ENCODE measurements around the gene CAMK2B. TPM values are rescaled to one million over a fixed set of nuclear protein-coding genes. Genes with fewer than 3 reads are reported as not detected.
A peak's percentile ranks its signal among the peaks of the same experiment; 100 is the strongest.

Gene CAMK2B
- polyA plus RNA-seq, 3 donors: 0.13 TPM; not detected in 2

DNA sequence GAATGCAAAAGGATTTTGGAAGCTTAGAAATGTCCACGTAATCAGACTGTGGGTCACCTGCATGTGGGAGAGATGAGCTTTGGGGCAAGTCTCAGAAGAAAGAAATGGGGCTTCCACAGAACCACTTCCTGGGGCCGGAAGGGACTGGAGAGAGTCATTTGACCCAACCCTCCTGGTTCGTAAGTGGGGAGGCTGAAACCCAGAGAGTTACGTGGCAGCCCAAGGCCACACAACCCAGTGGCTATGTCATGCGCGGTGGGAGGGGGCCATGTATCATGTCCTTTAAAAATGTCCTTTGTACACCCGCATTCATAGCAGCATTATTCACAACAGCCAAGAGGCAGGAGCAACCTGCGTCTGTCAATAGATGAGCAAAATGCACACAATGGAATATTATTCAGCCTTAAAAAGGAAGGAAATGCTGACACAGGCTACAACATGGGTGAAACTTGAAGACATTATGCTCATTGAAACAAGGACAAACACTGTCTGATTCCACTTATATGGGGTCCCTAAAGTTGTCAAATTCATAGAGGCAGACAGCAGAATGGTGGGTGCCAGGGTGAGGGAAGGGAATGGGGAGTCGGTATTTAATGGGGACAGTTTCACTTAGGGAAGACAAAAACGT lies 15.1 kb downstream of the CAMK2B start:
- no peak overlapping the region for H3K27ac Mint-ChIP-seq
- no peak for DNase-seq

DNA sequence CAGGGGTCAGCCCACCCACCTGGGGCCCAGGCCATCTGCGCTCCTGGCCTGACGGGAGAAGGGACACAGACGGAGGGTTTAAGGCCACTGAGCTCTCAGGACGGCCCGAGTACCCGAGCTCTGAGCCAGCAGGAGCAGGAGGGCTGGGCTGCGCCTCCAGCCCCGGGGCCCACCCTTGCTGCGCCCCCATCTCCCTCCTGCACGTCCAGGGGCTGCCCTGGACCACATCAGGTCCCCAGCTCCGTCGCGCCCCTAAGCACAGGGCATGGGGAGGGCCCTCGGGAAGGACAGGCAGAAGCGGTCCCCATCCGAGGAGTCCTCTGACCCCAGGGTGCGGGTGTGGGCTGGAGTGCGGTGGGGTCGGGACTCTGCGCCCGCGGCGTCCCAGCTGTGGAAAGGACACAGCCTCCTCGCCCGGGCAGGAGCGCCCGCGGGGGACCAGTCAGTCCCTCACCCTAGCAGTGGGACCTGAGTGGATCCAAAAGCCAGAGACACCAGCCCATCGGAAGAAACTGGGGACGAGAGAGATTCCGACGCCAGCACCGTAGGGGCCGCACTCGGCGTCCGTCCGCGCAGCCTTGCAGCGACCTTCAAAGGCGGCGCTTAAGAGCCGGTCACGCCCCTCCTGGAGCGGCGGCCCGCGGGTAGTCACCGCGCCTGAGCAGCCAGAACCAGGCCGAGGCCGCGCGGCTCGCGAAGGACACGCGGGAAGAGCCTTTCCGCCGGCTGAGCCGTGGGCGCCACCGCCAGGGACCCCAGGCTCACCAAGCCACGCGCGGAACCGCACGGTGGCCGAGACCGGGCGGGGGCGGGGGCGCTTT lies 15.9 kb downstream of the CAMK2B start:
- Histone ChIP-seq H3K9me3 (replicated peaks in 1 of 2; ENCODE audit: control insufficient read depth in 1 of 2, insufficient read depth in 1 of 2, low read length in 2 of 2) (no peaks in the 10 kb centered on the region), H3K9ac (ENCODE audit: insufficient read depth, low read length, poor library complexity, severe bottlenecking) (peak overlapping the region; percentile 32), H3K36me3 (replicated peaks in 1 of 2; ENCODE audit: control insufficient read depth in 1 of 2, insufficient read depth in 2 of 2, low read length in 2 of 2) (no peaks in the 10 kb centered on the region), H2AFZ (ENCODE audit: insufficient read depth, low read depth, low read length, poor library complexity, severe bottlenecking) (peak overlapping the region; percentile 74), H3K4me1 (ENCODE audit: control insufficient read depth in 1 of 2, insufficient read depth in 2 of 2, low read length in 2 of 2) (peaks cover 0 to 10% of the 10 kb centered on the region in 2 donors), H3K4me2 (replicated peaks; ENCODE audit: extremely low read depth, low read length, poor library complexity, severe bottlenecking) (peak overlapping the region; percentile 55), H4K20me1 (ENCODE audit: insufficient read depth, low read length) (no peaks in the 10 kb centered on the region), H3K27ac (ENCODE audit: low read depth in 1 of 2, low read length in 2 of 2) (no peak overlapping the region), H3K27me3 (ENCODE audit: control insufficient read depth in 2 of 2, insufficient read depth in 2 of 2, low read length in 2 of 2) (peaks cover 4 to 25% of the 10 kb centered on the region in 2 donors), H3K79me2 (ENCODE audit: insufficient read depth, low read length) (no peaks in the 10 kb centered on the region), H3K4me3 (replicated peaks in 1 of 3; ENCODE audit: low read depth in 2 of 3, low read length in 3 of 3) (peak overlapping the region in 1 of 3 experiments; percentile 42)
- TF ChIP-seq, protein P1, sequence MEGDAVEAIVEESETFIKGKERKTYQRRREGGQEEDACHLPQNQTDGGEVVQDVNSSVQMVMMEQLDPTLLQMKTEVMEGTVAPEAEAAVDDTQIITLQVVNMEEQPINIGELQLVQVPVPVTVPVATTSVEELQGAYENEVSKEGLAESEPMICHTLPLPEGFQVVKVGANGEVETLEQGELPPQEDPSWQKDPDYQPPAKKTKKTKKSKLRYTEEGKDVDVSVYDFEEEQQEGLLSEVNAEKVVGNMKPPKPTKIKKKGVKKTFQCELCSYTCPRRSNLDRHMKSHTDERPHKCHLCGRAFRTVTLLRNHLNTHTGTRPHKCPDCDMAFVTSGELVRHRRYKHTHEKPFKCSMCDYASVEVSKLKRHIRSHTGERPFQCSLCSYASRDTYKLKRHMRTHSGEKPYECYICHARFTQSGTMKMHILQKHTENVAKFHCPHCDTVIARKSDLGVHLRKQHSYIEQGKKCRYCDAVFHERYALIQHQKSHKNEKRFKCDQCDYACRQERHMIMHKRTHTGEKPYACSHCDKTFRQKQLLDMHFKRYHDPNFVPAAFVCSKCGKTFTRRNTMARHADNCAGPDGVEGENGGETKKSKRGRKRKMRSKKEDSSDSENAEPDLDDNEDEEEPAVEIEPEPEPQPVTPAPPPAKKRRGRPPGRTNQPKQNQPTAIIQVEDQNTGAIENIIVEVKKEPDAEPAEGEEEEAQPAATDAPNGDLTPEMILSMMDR (IDR thresholded peaks at IDR 0.05): no peak
- Mint-ChIP-seq H3K27ac (no peak overlapping the region), H3K27me3 (ENCODE audit: low read depth in 3 of 3) (peaks cover 20 to 65% (median 26%) of the 10 kb centered on the region in 3 donors), H3K4me1 (peaks cover 5% of the 10 kb centered on the region), H3K9me3 (peaks cover 0 to 11% (median 2%) of the 10 kb centered on the region in 7 donors), H3K36me3 (no peaks in the 10 kb centered on the region), H3K4me3 (peak overlapping the region; percentile 27 to 80)
- WGBS (ENCODE audit: insufficient coverage): 20% methylated on average over 67 of the region's 73 CpGs
- intact Hi-C loops (cut with micrococcal nuclease): no loop called here
- no peak for DNase-seq

More for the DNA sequence above, 15.1 kb downstream of the CAMK2B start:
- peak overlapping the region in 1 of 3 experiments; percentile 42 for H3K4me3 ChIP-seq (replicated peaks in 1 of 3; ENCODE audit: low read depth in 2 of 3, low read length in 3 of 3)
- no peaks in the 10 kb centered on the region for H4K20me1 ChIP-seq (ENCODE audit: insufficient read depth, low read length)
- H3K36me3 ChIP-seq (replicated peaks in 1 of 2; ENCODE audit: control insufficient read depth in 1 of 2, insufficient read depth in 2 of 2, low read length in 2 of 2): no peaks in the 10 kb centered on the region
- peak overlapping the region; percentile 74 for H2AFZ ChIP-seq (ENCODE audit: insufficient read depth, low read depth, low read length, poor library complexity, severe bottlenecking)
- H3K9me3 ChIP-seq (replicated peaks in 1 of 2; ENCODE audit: control insufficient read depth in 1 of 2, insufficient read depth in 1 of 2, low read length in 2 of 2): no peaks in the 10 kb centered on the region
- no peak overlapping the region for H3K9ac ChIP-seq (ENCODE audit: insufficient read depth, low read length, poor library complexity, severe bottlenecking)
- no peaks in the 10 kb centered on the region for H3K79me2 ChIP-seq (ENCODE audit: insufficient read depth, low read length)
- Mint-ChIP-seq H3K4me1 (peaks cover 7% of the 10 kb centered on the region), H3K4me3 (peak overlapping the region; percentile 13 to 80), H3K36me3 (no peaks in the 10 kb centered on the region), H3K27me3 (ENCODE audit: low read depth in 3 of 3) (peaks cover 20 to 64% (median 22%) of the 10 kb centered on the region in 3 donors), H3K9me3 (peaks cover 0 to 11% (median 2%) of the 10 kb centered on the region in 7 donors)
- intact Hi-C loops (cut with micrococcal nuclease): no loop called here
- peaks cover 4 to 25% of the 10 kb centered on the region in 2 donors for H3K27me3 ChIP-seq (ENCODE audit: control insufficient read depth in 2 of 2, insufficient read depth in 2 of 2, low read length in 2 of 2)
- TF ChIP-seq, protein P1 (IDR thresholded peaks at IDR 0.05): no peak
- peaks cover 0 to 10% of the 10 kb centered on the region in 2 donors for H3K4me1 ChIP-seq (ENCODE audit: control insufficient read depth in 1 of 2, insufficient read depth in 2 of 2, low read length in 2 of 2)
- H3K4me2 ChIP-seq (replicated peaks; ENCODE audit: extremely low read depth, low read length, poor library complexity, severe bottlenecking): peak overlapping the region; percentile 55
- H3K27ac ChIP-seq (ENCODE audit: low read depth in 1 of 2, low read length in 2 of 2): no peak overlapping the region
- whole genome bisulfite sequencing (ENCODE audit: insufficient coverage): 50% methylated on average over 4 of the region's 10 CpGs

Measured in CD14-positive monocyte (primary cell).